GM23338 (cell line): ENCODE results near the gene UGT1A7.
"Not testable (repeated sequence)": the region's sequence is repeated elsewhere in the genome, so short reads cannot be mapped to it uniquely, and the experiment has no call there.

Experiments
- CREB1 ChIP-seq: fragments of 250-450 bp; sonication (Bioruptor Pico); IDR thresholded peaks from 2 replicates; pipeline ENCODE4 v1.5.0; 2020; ENCODE audit warnings: low read depth, mild to moderate bottlenecking, moderate library complexity
- CTCF ChIP-seq, 2 experiments: fragments of 200-600 bp in 1 of 2; sonication (generic) in 1 of 2; conservative IDR thresholded peaks; 2 replicates each; pipeline versions ENCODE4 v1.5.1 to v1.6.1; 2016 to 2017; ENCODE audit warnings: antibody characterized with exemption in 2 of 2, low read depth in 2 of 2, mild to moderate bottlenecking in 2 of 2, moderate library complexity in 1 of 2
- EZH2 ChIP-seq: fragments of 200-600 bp; sonication (generic); IDR thresholded peaks from one replicate; pipeline ENCODE4 v1.8.0; 2017; ENCODE audit warnings: antibody characterized with exemption, mild to moderate bottlenecking, low read depth; ENCODE audit not compliant: unreplicated experiment
- EZH2phosphoT487 ChIP-seq: fragments of 200-600 bp; sonication (generic); IDR thresholded peaks from one replicate; pipeline ENCODE4 v1.8.1; 2018; ENCODE audit warnings: antibody characterized with exemption; ENCODE audit not compliant: unreplicated experiment

DNA sequence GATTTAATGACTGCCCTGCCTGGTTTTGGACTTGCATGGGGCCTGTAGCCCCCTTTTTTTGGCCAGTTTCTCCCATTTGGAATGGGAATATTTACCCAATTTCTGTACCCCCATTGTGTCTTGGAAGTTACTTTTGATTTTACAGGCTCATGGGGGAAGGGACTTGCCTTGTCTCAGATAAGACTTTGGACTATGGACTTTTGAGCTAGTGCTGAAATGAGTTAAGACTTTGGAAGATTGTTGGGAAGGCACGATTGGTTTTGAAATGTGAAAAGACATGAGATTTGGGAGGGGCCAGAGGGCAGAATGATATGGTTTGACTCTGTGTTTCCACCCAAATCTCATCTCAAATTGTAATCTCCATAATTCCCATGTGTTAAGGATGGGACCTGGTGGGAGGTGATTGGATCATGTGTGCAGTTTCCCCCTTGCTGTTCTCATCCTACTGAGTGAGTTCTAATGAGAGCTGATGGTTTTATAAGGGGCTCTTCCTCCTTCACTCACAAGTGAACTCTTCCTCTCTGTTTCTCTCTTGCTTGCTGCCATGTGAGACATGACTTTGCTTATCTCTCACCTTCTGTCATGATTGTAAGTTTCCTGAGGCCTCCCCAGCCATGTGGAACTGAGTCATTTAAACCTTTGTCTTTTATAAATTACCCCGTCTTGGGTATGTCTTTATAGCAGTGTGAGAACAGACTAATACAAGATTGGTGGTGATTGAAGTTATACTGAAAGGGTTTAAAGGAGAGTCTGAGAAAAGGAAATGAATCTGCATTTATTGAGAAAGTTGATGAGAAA lies 69.7 kb downstream of the UGT1A7 start:
- not testable (repeated sequence) for TF ChIP-seq EZH2; CTCF (conservative IDR thresholded peaks at IDR 0.05; ENCODE audit: low read depth in 2 of 2); CREB1 (CRISPR knock-in tag); EZH2phosphoT487
